Suppressor macrophage treated with lipopolysaccharide for 4 hours (primary cell): Measurements from ENCODE around the gene MS4A4E.
"Not testable (repeated sequence)": the region's sequence is repeated elsewhere in the genome, so short reads cannot be mapped to it uniquely, and the experiment has no call there.

Experiments used
- DNase-seq: peaks from one replicate; pipeline ENCODE4 v3.0.0-alpha.2; 2020

MS4A4E gene

GRCh38 chr11:60169264-60169915, 73.5 kb downstream of the MS4A4E start:
- DNase-seq, result peak; percentile 78

- no peak for DNase-seq
These were observed 74.6 kb downstream of the MS4A4E start for GRCh38 chr11:60168306-60168705.

DNA sequence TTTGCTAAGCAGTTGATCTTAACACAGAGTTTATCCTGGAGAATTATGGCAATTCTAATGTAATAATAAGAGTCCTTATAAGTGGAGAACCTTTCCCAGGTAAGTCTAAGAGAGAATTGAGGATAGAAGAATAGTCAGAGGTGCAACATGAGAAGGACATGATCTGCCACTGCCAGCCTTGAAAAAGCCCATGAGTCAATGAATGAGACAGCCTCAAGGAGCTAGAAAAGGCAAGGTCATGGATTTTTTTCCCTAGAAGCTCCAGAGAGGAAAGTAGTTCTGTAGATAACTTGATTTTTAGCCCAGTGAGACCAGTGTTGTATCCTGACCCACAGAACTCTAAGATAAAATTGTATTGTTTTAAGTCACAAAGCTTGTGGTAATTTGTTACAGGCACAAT, 77.0 kb downstream of the MS4A4E start:
- DNase-seq, result no peak

DNA sequence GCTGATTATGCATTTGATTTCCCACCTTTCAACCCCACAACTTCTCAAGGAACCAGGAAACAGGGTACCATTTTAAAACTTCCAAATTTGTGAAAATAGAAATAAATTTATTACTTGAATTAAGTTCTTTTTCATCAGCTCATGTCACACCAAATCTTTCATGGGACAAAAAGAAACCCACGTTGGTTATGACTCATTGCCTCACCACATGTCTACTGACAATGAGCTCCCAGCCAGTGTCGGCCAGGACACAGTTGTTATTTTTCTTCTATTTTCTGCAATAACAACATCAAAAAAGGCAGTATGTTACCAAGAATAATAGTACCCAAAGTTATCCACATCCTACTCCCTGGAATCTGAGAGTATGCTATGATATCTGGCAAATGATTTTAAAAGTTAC, 77.4 kb downstream of the MS4A4E start:
- DNase-seq, result peak; percentile 58

- no peak for DNase-seq
These were observed 78.3 kb downstream of the MS4A4E start for GRCh38 chr11:60164550-60165075.

- no peak for DNase-seq
These were observed 81.2 kb downstream of the MS4A4E start for GRCh38 chr11:60161766-60162165.

- DNase-seq, result no peak
These were observed 81.8 kb downstream of the MS4A4E start for GRCh38 chr11:60161107-60161506.

DNA sequence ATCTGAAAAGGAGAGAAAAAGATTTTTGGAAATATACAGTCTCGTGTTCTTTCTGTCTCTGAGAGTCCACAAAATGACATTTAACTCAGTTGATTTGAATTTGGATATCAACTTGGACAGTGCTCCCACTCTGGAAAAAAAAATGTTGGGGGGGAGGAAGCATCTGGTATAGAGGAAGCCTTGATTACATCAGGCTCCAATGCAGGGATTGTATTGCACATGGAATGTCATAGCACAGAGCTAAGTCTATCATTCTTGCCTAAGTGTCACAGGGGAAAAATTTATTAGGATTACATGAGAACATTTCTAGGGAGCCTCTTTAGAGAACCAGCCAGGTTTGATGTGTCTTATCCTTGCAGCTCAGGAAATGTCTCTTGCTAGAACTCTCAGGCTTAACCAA, 83.1 kb downstream of the MS4A4E start:
- DNase-seq, result no peak

DNA sequence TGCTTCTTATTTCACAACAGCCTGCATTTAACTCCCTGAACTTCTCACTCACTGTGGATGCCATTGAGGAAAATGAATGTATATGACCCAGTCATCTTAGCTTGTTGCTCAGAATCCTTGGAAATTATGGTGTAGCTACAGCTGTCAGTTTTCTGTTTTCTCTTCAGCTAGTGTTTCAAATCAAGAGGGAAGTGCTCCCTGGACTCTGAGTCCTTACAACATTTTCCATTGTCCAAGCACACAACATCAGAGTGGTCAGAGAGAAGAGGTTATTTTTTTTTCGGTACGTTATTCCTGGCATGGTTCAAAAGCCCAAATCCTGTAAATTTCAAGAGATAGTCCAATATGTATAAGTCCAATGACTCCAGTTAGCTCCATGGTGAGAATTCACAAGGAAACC, 83.7 kb downstream of the MS4A4E start:
- DNase-seq, result no peak

- DNase-seq, result no peak
These were observed 84.3 kb downstream of the MS4A4E start for GRCh38 chr11:60158636-60159035.

- DNase-seq, result peak; percentile 22
These were observed 87.0 kb downstream of the MS4A4E start for GRCh38 chr11:60155931-60156330.

DNA sequence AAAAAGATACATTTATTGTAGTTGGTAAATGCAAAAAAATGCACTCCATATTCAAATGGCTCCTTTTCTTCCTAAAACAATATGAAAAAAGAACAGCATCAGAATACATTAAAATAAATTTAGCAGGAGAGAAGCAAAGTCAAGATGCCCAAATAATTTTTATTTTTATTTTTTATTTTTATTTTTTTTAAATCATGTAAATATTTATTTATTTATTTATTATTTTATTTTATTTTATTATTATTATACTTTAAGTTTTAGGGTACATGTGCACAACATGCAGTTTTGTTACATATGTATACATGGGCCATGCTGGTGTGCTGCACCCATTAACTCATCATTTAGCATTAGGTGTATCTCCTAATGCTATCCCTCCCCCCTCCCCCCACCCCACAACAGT, 90.2 kb downstream of the MS4A4E start:
- DNase-seq, result not testable (repeated sequence)

DNA sequence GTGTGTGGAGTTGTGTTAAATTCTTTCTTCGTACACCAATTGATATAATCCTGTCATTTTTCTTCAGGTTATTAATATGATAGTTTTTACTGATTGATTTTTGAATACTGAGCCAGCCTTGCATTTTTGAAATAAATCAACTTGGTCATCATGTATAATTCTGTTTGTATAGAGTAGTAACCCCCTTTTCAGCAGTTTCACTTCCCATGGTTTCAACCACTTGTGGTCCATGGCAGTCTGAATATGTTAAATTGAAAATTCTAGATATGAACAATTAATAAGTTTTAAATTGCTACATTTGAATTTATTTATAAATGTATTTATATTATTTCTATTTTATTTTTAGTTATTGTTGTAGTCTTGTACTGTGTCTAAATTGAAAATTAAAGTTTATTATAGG, 92.7 kb downstream of the MS4A4E start:
- DNase-seq, result no peak
